ENCODE measurements around the gene TSHR. TPM values are rescaled to one million over a fixed set of nuclear protein-coding genes. Genes with fewer than 3 reads are reported as not detected.
A peak's percentile ranks its signal among the peaks of the same experiment; 100 is the strongest.

The TSHR gene
- polyA plus RNA-seq, 4 donors, result 0.01 to 0.81 (median 0.12) TPM; not detected in 1

DNA sequence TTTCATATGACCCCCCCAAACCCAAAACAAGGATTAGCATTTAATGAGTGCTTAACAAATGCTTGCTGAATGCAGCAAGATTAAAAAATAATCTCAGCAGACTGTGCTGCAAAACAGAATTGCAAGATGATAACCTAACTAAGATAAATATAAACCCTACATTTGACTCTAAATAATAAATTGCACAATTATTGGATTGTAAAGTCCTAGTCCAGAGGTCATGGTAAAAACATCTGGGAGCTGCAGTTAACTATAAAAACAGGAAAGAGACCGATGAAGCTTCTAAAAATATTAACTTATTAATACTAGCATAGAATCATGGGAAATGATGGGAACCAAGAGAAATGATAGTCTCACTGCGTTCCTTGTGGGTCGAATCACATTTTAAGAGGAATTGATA lies 37.2 kb downstream of the TSHR start:
- H3K4me3 ChIP-seq (ENCODE audit: low read depth in 1 of 3, low read length in 3 of 3), result no peak overlapping the region
- WGBS, 3 donors, result 55 to 68% (median 68%) methylated on average over 3 of the region's 3 CpGs
- H3K4me1 ChIP-seq (ENCODE audit: control insufficient read depth in 3 of 3, insufficient read depth in 2 of 3, low read depth in 1 of 3, low read length in 2 of 3), result no peaks in the 10 kb centered on the region
- DNase-seq (no peak), FAIRE-seq (no peak)
- no peak overlapping the region for H3K27ac ChIP-seq (ENCODE audit: low read depth in 1 of 3, low read length in 2 of 3)
- peaks cover 0 to 5% (median 1%) of the 10 kb centered on the region in 3 donors for H3K27me3 ChIP-seq (ENCODE audit: control insufficient read depth in 3 of 3, insufficient read depth in 3 of 3, low read length in 3 of 3)
- no peaks in the 10 kb centered on the region for H3K9me3 ChIP-seq (ENCODE audit: control insufficient read depth in 2 of 2, insufficient read depth in 1 of 2, low read depth in 1 of 2, low read length in 1 of 2)
- no peaks in the 10 kb centered on the region for H3K36me3 ChIP-seq (ENCODE audit: control insufficient read depth in 3 of 3, insufficient read depth in 2 of 3, low read depth in 1 of 3, low read length in 3 of 3)

DNA sequence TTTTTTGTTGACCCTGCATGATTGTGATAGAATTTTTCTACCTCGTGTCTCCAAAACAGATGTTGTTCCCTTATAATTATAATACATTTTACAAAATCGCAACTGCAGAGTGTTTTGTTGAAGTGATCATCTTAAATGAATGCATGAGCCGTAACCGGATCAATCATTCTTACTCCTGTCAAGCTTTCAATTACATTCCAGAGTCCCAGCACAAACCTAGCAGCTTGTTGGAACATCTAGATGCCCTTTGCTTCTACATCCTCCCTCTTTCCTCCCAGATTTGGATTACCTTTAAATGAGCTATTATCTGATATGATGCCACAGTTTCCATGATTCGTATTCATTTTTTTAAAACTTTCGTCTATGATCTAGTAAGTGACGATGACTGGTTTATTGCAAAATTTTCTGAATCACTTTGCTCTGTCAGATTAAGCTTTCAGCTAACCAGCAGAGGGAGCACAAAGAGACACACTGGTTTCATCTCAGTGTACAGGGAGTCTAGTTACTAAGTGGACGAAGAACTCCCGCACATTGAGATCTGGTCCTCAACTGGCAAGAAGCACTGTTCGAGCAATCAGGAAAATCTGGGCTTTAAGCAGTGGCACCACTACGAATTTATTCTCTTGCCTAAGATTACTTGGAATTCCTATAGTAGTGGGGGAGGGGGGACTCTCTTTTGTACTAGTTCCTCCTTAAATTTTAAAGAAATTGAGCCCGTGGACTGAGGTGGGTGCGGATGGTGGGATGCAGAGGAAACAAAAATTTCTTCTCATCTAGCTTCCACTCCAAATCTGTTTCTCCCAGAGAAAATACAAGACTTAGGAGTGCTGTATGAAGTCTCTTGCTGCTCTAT lies 40.9 kb downstream of the TSHR start:
- FAIRE-seq (no peak), DNase-seq (peak; percentile 51)
- 40 to 44% (median 41%) methylated on average over 13 of the region's 13 CpGs for WGBS, 3 donors
- H3K27me3 ChIP-seq (ENCODE audit: control insufficient read depth in 3 of 3, insufficient read depth in 3 of 3, low read length in 3 of 3), result peaks cover 0 to 5% (median 1%) of the 10 kb centered on the region in 3 donors
- H3K36me3 ChIP-seq (ENCODE audit: control insufficient read depth in 3 of 3, insufficient read depth in 2 of 3, low read depth in 1 of 3, low read length in 3 of 3), result no peaks in the 10 kb centered on the region
- no peaks in the 10 kb centered on the region for H3K4me1 ChIP-seq (ENCODE audit: control insufficient read depth in 3 of 3, insufficient read depth in 2 of 3, low read depth in 1 of 3, low read length in 2 of 3)
- H3K9me3 ChIP-seq (ENCODE audit: control insufficient read depth in 2 of 2, insufficient read depth in 1 of 2, low read depth in 1 of 2, low read length in 1 of 2), result no peaks in the 10 kb centered on the region
- no peak overlapping the region for H3K27ac ChIP-seq (ENCODE audit: low read depth in 1 of 3, low read length in 2 of 3)
- H3K4me3 ChIP-seq (ENCODE audit: low read depth in 1 of 3, low read length in 3 of 3), result no peak overlapping the region

DNA sequence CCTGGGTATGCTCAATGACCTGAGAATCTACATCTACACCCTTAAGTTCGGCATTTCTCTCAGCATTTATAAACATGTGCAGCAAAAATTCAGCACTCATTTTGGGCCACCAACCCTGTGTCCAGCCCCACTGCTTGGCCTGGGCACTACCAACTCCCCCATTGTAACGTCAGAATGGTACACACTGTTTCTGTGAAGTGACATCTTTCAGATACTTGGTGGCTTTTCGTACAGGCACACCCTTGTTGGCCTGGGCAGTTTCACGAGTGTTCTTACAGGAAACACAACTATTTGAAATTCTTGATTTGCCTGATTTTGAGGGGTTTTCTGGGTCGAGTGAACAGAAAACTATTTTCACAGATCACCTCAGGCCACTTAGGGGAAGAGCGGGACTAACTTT lies 46.0 kb downstream of the TSHR start:
- Histone ChIP-seq H3K36me3 (ENCODE audit: control insufficient read depth in 3 of 3, insufficient read depth in 2 of 3, low read depth in 1 of 3, low read length in 3 of 3) (no peaks in the 10 kb centered on the region), H3K27ac (ENCODE audit: low read depth in 1 of 3, low read length in 2 of 3) (no peak overlapping the region), H3K4me1 (ENCODE audit: control insufficient read depth in 3 of 3, insufficient read depth in 2 of 3, low read depth in 1 of 3, low read length in 2 of 3) (no peaks in the 10 kb centered on the region), H3K9me3 (ENCODE audit: control insufficient read depth in 2 of 2, insufficient read depth in 1 of 2, low read depth in 1 of 2, low read length in 1 of 2) (no peaks in the 10 kb centered on the region), H3K27me3 (ENCODE audit: control insufficient read depth in 3 of 3, insufficient read depth in 3 of 3, low read length in 3 of 3) (peaks cover 0 to 2% (median 0%) of the 10 kb centered on the region in 3 donors), H3K4me3 (ENCODE audit: low read depth in 1 of 3, low read length in 3 of 3) (no peak overlapping the region)
- DNase-seq, result no peak
- FAIRE-seq, result no peak
- WGBS, 3 donors, result 57 to 63% (median 61%) methylated on average over 6 of the region's 6 CpGs

DNA sequence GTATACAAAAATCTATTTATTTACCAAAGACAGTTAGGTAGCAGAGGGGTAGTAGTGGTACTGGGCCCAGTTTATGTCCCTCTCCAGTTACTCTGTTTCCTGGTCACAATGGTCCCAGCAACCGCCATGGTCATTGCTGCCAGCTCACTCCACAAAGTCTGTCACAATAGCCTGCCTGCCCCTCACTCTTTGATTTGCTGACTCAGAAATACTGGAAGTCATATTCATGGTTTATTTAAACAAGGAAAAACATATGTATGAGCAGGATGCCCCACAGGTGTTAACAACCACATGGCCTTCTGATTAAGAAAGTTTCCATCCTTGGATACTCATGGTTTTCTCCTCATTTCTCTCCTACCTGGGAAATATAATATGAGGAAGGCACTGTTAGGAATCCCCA lies 49.2 kb downstream of the TSHR start:
- H3K36me3 ChIP-seq (ENCODE audit: control insufficient read depth in 3 of 3, insufficient read depth in 2 of 3, low read depth in 1 of 3, low read length in 3 of 3), result no peaks in the 10 kb centered on the region
- H3K27me3 ChIP-seq (ENCODE audit: control insufficient read depth in 3 of 3, insufficient read depth in 3 of 3, low read length in 3 of 3), result no peaks in the 10 kb centered on the region
- DNase-seq (no peak), FAIRE-seq (no peak)
- H3K9me3 ChIP-seq (ENCODE audit: control insufficient read depth in 2 of 2, insufficient read depth in 1 of 2, low read depth in 1 of 2, low read length in 1 of 2), result no peaks in the 10 kb centered on the region
- WGBS, 3 donors, result 87 to 100% (median 95%) methylated on average over 1 of the region's 1 CpG
- no peak overlapping the region for H3K4me3 ChIP-seq (ENCODE audit: low read depth in 1 of 3, low read length in 3 of 3)
- no peaks in the 10 kb centered on the region for H3K4me1 ChIP-seq (ENCODE audit: control insufficient read depth in 3 of 3, insufficient read depth in 2 of 3, low read depth in 1 of 3, low read length in 2 of 3)
- H3K27ac ChIP-seq (ENCODE audit: low read depth in 1 of 3, low read length in 2 of 3), result no peak overlapping the region

DNA sequence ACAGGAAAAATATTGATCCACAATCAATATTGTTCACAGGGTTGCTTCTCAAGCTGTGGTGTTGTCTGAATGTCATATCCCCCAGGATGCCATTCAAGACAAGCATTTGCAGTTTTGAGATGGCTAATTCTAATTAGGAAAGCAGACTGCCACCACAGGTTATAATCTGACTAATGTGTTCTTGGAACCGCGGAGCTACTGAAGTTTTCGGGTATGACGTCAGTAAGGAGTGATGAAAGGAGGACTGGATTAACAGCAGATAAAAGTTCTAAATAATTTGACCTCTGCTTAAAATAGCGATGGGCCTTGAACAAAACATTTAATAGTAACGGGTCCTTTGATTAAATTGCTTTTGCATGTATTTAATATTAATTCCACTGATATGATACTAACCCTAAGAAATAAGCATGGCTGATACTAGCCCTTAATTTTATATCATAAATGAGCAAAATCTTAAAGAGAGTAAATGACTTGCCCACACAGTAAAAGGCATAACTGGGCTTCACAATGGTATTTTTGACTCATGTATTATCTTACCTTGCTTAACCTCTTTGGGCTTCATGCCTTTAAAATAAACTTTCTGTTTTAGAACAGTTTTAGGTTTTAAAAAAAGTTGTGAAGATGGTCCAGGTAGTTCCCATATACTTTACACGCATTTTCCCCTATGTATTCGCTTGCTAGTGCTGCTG lies 50.3 kb downstream of the TSHR start:
- FAIRE-seq (no peak), DNase-seq (no peak)
- H3K36me3 ChIP-seq (ENCODE audit: control insufficient read depth in 3 of 3, insufficient read depth in 2 of 3, low read depth in 1 of 3, low read length in 3 of 3), result no peaks in the 10 kb centered on the region
- H3K9me3 ChIP-seq (ENCODE audit: control insufficient read depth in 2 of 2, insufficient read depth in 1 of 2, low read depth in 1 of 2, low read length in 1 of 2), result no peaks in the 10 kb centered on the region
- 80 to 89% (median 86%) methylated on average over 8 of the region's 8 CpGs for WGBS, 3 donors
- H3K4me1 ChIP-seq (ENCODE audit: control insufficient read depth in 3 of 3, insufficient read depth in 2 of 3, low read depth in 1 of 3, low read length in 2 of 3), result no peaks in the 10 kb centered on the region
- no peaks in the 10 kb centered on the region for H3K27me3 ChIP-seq (ENCODE audit: control insufficient read depth in 3 of 3, insufficient read depth in 3 of 3, low read length in 3 of 3)
- no peak overlapping the region for H3K27ac ChIP-seq (ENCODE audit: low read depth in 1 of 3, low read length in 2 of 3)
- H3K4me3 ChIP-seq (ENCODE audit: low read depth in 1 of 3, low read length in 3 of 3), result no peak overlapping the region

DNA sequence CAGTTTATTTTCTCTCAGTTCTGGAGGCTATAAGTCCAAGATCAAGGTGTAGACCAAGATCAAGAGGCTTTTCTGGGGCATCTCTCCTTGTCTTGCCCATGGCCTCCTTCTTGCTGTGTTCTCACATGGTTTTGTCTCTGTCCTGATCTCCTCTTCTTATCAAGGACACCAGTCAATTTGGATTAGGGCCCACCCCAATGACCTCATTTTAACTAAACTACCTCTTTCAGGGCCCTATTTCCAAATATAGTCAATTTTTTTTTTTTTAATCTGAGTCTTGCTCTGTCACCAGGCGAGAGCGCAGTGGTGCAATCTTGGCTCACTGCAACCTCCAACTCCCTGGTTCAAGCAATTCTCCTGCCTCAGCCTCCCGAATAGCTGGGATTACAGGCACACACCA lies 50.8 kb downstream of the TSHR start:
- no peak for DNase-seq
- Histone ChIP-seq H3K9me3 (ENCODE audit: control insufficient read depth in 2 of 2, insufficient read depth in 1 of 2, low read depth in 1 of 2, low read length in 1 of 2) (no peaks in the 10 kb centered on the region), H3K4me3 (ENCODE audit: low read depth in 1 of 3, low read length in 3 of 3) (no peak overlapping the region), H3K27ac (ENCODE audit: low read depth in 1 of 3, low read length in 2 of 3) (no peak overlapping the region), H3K4me1 (ENCODE audit: control insufficient read depth in 3 of 3, insufficient read depth in 2 of 3, low read depth in 1 of 3, low read length in 2 of 3) (no peaks in the 10 kb centered on the region), H3K36me3 (ENCODE audit: control insufficient read depth in 3 of 3, insufficient read depth in 2 of 3, low read depth in 1 of 3, low read length in 3 of 3) (no peaks in the 10 kb centered on the region), H3K27me3 (ENCODE audit: control insufficient read depth in 3 of 3, insufficient read depth in 3 of 3, low read length in 3 of 3) (no peaks in the 10 kb centered on the region)
- no peak for FAIRE-seq
- 91 to 96% (median 93%) methylated on average over 3 of the region's 3 CpGs for WGBS, 3 donors

DNA sequence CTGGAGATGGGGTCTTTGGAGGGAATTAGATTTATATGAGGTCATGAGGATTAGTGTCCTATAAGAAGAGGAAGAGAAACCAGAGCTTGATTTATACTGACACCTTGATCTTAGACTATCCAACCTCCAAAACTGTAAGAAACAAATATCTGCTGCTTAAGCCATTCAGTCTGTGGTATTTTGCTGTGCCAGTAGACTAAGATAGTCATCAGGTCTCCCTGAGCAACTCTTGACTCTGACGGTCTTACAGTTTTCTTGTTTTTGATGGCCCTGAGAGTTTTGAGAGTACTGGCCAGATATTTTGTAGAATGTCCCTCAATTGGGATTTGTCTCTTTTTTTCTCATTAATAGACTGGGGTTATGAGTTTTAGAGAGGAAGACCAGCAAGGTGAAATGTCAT lies 51.7 kb downstream of the TSHR start:
- Histone ChIP-seq H3K36me3 (ENCODE audit: control insufficient read depth in 3 of 3, insufficient read depth in 2 of 3, low read depth in 1 of 3, low read length in 3 of 3) (no peaks in the 10 kb centered on the region), H3K27me3 (ENCODE audit: control insufficient read depth in 3 of 3, insufficient read depth in 3 of 3, low read length in 3 of 3) (no peaks in the 10 kb centered on the region), H3K4me3 (ENCODE audit: low read depth in 1 of 3, low read length in 3 of 3) (no peak overlapping the region), H3K27ac (ENCODE audit: low read depth in 1 of 3, low read length in 2 of 3) (no peak overlapping the region), H3K4me1 (ENCODE audit: control insufficient read depth in 3 of 3, insufficient read depth in 2 of 3, low read depth in 1 of 3, low read length in 2 of 3) (no peaks in the 10 kb centered on the region), H3K9me3 (ENCODE audit: control insufficient read depth in 2 of 2, insufficient read depth in 1 of 2, low read depth in 1 of 2, low read length in 1 of 2) (no peaks in the 10 kb centered on the region)
- FAIRE-seq (no peak), DNase-seq (no peak)
- 81 to 92% (median 88%) methylated on average over 1 of the region's 1 CpG for WGBS, 3 donors

DNA sequence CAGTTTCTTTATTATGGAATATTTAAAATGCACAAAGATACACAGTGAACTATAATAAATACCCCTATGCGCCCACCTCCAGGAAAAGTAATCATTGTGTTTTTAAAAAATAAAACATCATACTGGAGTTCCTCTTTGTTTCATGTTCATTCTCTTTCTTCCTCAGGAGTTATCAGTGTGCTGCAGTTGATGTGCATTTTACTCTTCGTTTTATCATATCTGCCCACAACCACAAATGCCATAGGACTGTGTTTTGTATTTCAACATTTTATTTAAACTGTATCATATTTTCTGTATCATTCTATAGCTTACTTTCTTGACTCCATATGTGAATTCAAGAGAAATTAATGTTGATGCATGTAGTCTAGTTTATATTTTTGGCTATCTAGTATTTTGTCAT lies 53.9 kb downstream of the TSHR start:
- Histone ChIP-seq H3K9me3 (ENCODE audit: control insufficient read depth in 2 of 2, insufficient read depth in 1 of 2, low read depth in 1 of 2, low read length in 1 of 2) (no peaks in the 10 kb centered on the region), H3K4me3 (ENCODE audit: low read depth in 1 of 3, low read length in 3 of 3) (no peak overlapping the region), H3K27me3 (ENCODE audit: control insufficient read depth in 3 of 3, insufficient read depth in 3 of 3, low read length in 3 of 3) (no peaks in the 10 kb centered on the region), H3K4me1 (ENCODE audit: control insufficient read depth in 3 of 3, insufficient read depth in 2 of 3, low read depth in 1 of 3, low read length in 2 of 3) (no peaks in the 10 kb centered on the region), H3K27ac (ENCODE audit: low read depth in 1 of 3, low read length in 2 of 3) (no peak overlapping the region), H3K36me3 (ENCODE audit: control insufficient read depth in 3 of 3, insufficient read depth in 2 of 3, low read depth in 1 of 3, low read length in 3 of 3) (no peaks in the 10 kb centered on the region)
- FAIRE-seq, result no peak
- WGBS, 3 donors, result 65 to 74% (median 66%) methylated on average over 2 of the region's 2 CpGs
- DNase-seq, result no peak
